ENCODE results near the gene CXCL8. TPM values are rescaled to one million over a fixed set of nuclear protein-coding genes. Genes with fewer than 3 reads are reported as not detected.
A peak's percentile ranks its signal among the peaks of the same experiment; 100 is the strongest.

CXCL8 gene
- total RNA-seq, 1 experiment from 2014 or later: 477 TPM

DNA sequence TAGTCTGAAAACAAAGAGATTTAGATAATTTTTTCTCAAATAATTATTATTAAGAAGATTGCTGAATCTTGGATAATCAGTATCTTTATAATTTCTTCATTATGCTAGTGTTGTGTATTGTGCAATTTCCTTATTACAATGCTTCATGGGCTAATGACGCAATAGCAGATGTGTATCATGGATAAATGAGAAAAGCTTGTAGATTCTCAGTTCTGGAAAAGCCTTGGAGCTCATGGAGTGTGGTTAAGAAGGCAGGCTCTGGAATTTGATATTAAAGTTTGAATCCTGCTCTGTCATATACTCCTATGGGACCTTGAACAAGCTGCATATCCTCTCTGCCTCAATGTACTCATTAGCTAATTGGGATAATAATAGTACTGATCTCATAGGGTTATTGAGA is 18.9 kb upstream of the CXCL8 start:
- POLR2A ChIA-PET (ENCODE audit: unreplicated experiment): interaction anchor here (0.6 to 1.1 kb wide), 5 partner anchors 9 to 112 kb away, joined by 3 to 6 read pairs (median 3); partner anchors contain the start of gene CXCL8
- H3K4me2 ChIP-seq (ENCODE audit: low read length): peak overlapping the region; percentile 62
- CTCF ChIA-PET: interaction anchor here (0.6 to 1.5 kb wide), 3 partner anchors 20 to 143 kb away, joined by 3 to 8 read pairs (median 3); no protein-coding TSS in a partner anchor

DNA sequence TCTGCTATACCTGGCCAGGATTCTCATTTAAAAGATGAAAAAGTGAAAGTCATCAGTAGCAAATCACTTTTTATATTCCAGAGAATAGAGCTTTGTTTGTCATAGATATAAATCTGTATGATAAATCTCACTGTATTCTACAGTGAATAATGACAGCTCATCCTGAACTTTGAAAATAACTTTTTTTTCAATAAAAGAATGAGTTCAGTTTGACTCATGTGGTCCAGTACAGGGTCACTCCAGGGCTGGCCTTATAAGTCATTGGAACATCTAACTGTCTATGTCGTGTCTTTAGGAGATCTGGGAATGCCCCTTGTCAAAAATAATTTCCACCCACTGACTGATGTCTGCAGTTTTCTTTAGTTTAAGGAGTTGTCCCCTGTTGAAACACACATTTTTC is 18.5 kb upstream of the CXCL8 start:
- H3K9me2 ChIP-seq (replicated peaks; ENCODE audit: low read length): no peaks in the 10 kb centered on the region
- H3K36me3 ChIP-seq (ENCODE audit: low read depth, low read length): no peaks in the 10 kb centered on the region
- peaks cover 80% of the 10 kb centered on the region for H3K4me1 ChIP-seq (ENCODE audit: insufficient read depth, low read length)
- no peak overlapping the region; the same call in 1 of the 2 replicates for H3K4me3 ChIP-seq (ENCODE audit: low read length)
- no peaks in the 10 kb centered on the region for H4K20me1 ChIP-seq (ENCODE audit: low read length)
- DNase-seq (peak; percentile 94), ATAC-seq (peak; percentile 89)
- ChIA-PET CTCF (interaction anchor here (0.6 to 1.5 kb wide), 4 partner anchors 21 to 142 kb away, joined by 3 to 8 read pairs (median 4); no protein-coding TSS in a partner anchor), POLR2A (ENCODE audit: unreplicated experiment) (interaction anchor here (0.6 to 1.1 kb wide), 5 partner anchors 10 to 113 kb away, joined by 3 to 6 read pairs (median 3); partner anchors contain the start of gene CXCL8)
- BruUV-seq (replicated peaks): no TSS peak
- intact Hi-C loops (cut with micrococcal nuclease): no loop called here
- H3K79me2 ChIP-seq (ENCODE audit: low read length): no peaks in the 10 kb centered on the region
- peak overlapping the region; percentile 84 for H3K9ac ChIP-seq (ENCODE audit: low read length)
- no peaks in the 10 kb centered on the region for H3K9me3 ChIP-seq (ENCODE audit: low read length)
- peaks cover 14% of the 10 kb centered on the region for H3F3A ChIP-seq (ENCODE audit: low read length, unreplicated experiment)
- peak overlapping the region; percentile 97 for H3K27ac ChIP-seq (ENCODE audit: low read length)
- H3K27me3 ChIP-seq (ENCODE audit: low read length): no peaks in the 10 kb centered on the region
- H3K4me2 ChIP-seq (ENCODE audit: low read length): peak overlapping the region; percentile 62
- TF ChIP-seq EZH2phosphoT487 (IDR thresholded peaks at IDR 0.05; ENCODE audit: borderline replicate concordance, low read length): no peak
- TF ChIP-seq EZH2 (IDR thresholded peaks at IDR 0.05; ENCODE audit: low read length, unreplicated experiment): no peak
- TF ChIP-seq, protein P1, sequence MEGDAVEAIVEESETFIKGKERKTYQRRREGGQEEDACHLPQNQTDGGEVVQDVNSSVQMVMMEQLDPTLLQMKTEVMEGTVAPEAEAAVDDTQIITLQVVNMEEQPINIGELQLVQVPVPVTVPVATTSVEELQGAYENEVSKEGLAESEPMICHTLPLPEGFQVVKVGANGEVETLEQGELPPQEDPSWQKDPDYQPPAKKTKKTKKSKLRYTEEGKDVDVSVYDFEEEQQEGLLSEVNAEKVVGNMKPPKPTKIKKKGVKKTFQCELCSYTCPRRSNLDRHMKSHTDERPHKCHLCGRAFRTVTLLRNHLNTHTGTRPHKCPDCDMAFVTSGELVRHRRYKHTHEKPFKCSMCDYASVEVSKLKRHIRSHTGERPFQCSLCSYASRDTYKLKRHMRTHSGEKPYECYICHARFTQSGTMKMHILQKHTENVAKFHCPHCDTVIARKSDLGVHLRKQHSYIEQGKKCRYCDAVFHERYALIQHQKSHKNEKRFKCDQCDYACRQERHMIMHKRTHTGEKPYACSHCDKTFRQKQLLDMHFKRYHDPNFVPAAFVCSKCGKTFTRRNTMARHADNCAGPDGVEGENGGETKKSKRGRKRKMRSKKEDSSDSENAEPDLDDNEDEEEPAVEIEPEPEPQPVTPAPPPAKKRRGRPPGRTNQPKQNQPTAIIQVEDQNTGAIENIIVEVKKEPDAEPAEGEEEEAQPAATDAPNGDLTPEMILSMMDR (conservative IDR thresholded peaks at IDR 0.05; ENCODE audit: low read depth, low read length): no peak
- no peak overlapping the region for H2AFZ ChIP-seq (ENCODE audit: low read length)

More for the DNA sequence above, 18.9 kb upstream of the CXCL8 start:
- Histone ChIP-seq H3K9me2 (replicated peaks; ENCODE audit: low read length) (no peaks in the 10 kb centered on the region), H3K79me2 (ENCODE audit: low read length) (no peaks in the 10 kb centered on the region), H3K4me1 (ENCODE audit: insufficient read depth, low read length) (peaks cover 75% of the 10 kb centered on the region), H3K4me3 (ENCODE audit: low read length) (peak overlapping the region; percentile 5; the same call in 1 of the 2 replicates), H2AFZ (ENCODE audit: low read length) (no peak overlapping the region), H4K20me1 (ENCODE audit: low read length) (no peaks in the 10 kb centered on the region), H3K27me3 (ENCODE audit: low read length) (no peaks in the 10 kb centered on the region), H3K9me3 (ENCODE audit: low read length) (no peaks in the 10 kb centered on the region), H3K9ac (ENCODE audit: low read length) (peak overlapping the region; percentile 84), H3F3A (ENCODE audit: low read length, unreplicated experiment) (peaks cover 14% of the 10 kb centered on the region), H3K27ac (ENCODE audit: low read length) (peak overlapping the region; percentile 97), H3K36me3 (ENCODE audit: low read depth, low read length) (no peaks in the 10 kb centered on the region)
- ATAC-seq (peak; percentile 9; the same call in 1 of the 2 replicates), DNase-seq (peak; percentile 65)
- intact Hi-C loops (cut with micrococcal nuclease): no loop called here
- TF ChIP-seq EZH2 (IDR thresholded peaks at IDR 0.05; ENCODE audit: low read length, unreplicated experiment): no peak
- TF ChIP-seq, protein P1 (conservative IDR thresholded peaks at IDR 0.05; ENCODE audit: low read depth, low read length): no peak
- no peak for TF ChIP-seq EZH2phosphoT487 (IDR thresholded peaks at IDR 0.05; ENCODE audit: borderline replicate concordance, low read length)
- no TSS peak for BruUV-seq (replicated peaks)

DNA sequence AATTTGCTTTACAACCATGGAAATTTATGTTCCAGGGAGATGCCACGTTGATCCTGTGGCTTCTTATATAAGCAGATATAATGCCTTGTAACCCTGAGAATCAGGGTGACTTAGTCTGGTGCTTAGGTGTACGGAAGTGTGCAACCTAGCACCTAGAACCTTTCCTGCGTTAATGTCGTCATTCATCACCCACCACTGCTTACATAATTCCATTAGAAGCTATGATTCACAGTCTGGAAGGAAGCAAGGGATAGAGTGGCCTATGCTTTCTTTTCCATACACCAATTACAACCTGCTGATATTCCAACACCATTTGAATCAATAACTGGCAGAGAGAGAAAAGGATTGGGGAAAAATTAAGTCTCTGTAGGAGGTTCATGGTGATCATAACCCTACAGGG is 17.3 kb upstream of the CXCL8 start:
- no peak overlapping the region for H3K4me3 ChIP-seq (ENCODE audit: low read length)
- H3K4me1 ChIP-seq (ENCODE audit: insufficient read depth, low read length): peaks cover 87% of the 10 kb centered on the region
- intact Hi-C loops (cut with micrococcal nuclease): no loop called here
- BruUV-seq (replicated peaks): no TSS peak
- no peaks in the 10 kb centered on the region for H4K20me1 ChIP-seq (ENCODE audit: low read length)
- ChIA-PET POLR2A (ENCODE audit: unreplicated experiment) (no interaction called here), CTCF (no interaction called here)
- H3K9ac ChIP-seq (ENCODE audit: low read length): peak overlapping the region; percentile 79
- H3K27ac ChIP-seq (ENCODE audit: low read length): peak overlapping the region; percentile 97
- H3K79me2 ChIP-seq (ENCODE audit: low read length): no peaks in the 10 kb centered on the region
- no peak overlapping the region for H3K4me2 ChIP-seq (ENCODE audit: low read length)
- H3K9me3 ChIP-seq (ENCODE audit: low read length): no peaks in the 10 kb centered on the region
- H3K9me2 ChIP-seq (replicated peaks; ENCODE audit: low read length): no peaks in the 10 kb centered on the region
- TF ChIP-seq EZH2phosphoT487 (IDR thresholded peaks at IDR 0.05; ENCODE audit: borderline replicate concordance, low read length) (no peak), EZH2 (IDR thresholded peaks at IDR 0.05; ENCODE audit: low read length, unreplicated experiment) (no peak)
- TF ChIP-seq, protein P1 (conservative IDR thresholded peaks at IDR 0.05; ENCODE audit: low read depth, low read length): no peak
- DNase-seq (peak; percentile 52), ATAC-seq (no peak)
- H3F3A ChIP-seq (ENCODE audit: low read length, unreplicated experiment): peaks cover 17% of the 10 kb centered on the region
- H2AFZ ChIP-seq (ENCODE audit: low read length): no peak overlapping the region
- H3K27me3 ChIP-seq (ENCODE audit: low read length): no peaks in the 10 kb centered on the region
- H3K36me3 ChIP-seq (ENCODE audit: low read depth, low read length): no peaks in the 10 kb centered on the region
